ENCODE measurements around the gene GP9. TPM values are rescaled to one million over a fixed set of nuclear protein-coding genes. Genes with fewer than 3 reads are reported as not detected.
"Not testable (repeated sequence)": the region's sequence is repeated elsewhere in the genome, so short reads cannot be mapped to it uniquely, and the experiment has no call there.

Gene GP9
- total and polyA plus RNA-seq, 7 donors: 0.04 to 0.21 (median 0.09) TPM; not detected in 4

DNA sequence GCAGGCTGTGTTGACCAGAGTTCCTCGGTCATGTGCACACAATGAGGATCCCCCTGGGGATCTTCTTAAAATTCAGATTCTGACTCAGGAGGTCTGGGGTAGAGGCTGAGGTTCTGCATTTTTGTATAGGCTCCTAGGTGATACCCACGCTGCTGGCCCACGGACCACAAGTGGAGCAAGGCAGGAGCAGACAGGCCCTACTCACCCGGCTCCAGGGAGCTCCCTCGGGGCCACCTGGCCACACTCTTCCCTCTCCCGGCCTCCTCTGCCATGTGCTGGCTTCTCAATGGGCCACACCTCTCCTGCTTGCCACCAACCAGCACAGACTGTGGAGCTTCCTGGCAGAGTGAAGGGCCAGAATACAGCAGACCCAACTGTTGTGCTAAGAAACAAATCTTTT, 23.9 kb downstream of the GP9 start:
- DNase-seq (no peak), ATAC-seq (no peak)
- Histone ChIP-seq H3K36me3 (ENCODE audit: insufficient read depth in 1 of 2, low read depth in 1 of 2) (no peaks in the 10 kb centered on the region), H3K9me3 (no peaks in the 10 kb centered on the region), H3K4me3 (no peak overlapping the region), H3K27ac (no peak overlapping the region), H3K4me1 (peaks cover 6% of the 10 kb centered on the region), H3K27me3 (ENCODE audit: insufficient read depth in 3 of 3, low read length in 2 of 3) (no peaks in the 10 kb centered on the region)
- TF ChIP-seq, protein P1, sequence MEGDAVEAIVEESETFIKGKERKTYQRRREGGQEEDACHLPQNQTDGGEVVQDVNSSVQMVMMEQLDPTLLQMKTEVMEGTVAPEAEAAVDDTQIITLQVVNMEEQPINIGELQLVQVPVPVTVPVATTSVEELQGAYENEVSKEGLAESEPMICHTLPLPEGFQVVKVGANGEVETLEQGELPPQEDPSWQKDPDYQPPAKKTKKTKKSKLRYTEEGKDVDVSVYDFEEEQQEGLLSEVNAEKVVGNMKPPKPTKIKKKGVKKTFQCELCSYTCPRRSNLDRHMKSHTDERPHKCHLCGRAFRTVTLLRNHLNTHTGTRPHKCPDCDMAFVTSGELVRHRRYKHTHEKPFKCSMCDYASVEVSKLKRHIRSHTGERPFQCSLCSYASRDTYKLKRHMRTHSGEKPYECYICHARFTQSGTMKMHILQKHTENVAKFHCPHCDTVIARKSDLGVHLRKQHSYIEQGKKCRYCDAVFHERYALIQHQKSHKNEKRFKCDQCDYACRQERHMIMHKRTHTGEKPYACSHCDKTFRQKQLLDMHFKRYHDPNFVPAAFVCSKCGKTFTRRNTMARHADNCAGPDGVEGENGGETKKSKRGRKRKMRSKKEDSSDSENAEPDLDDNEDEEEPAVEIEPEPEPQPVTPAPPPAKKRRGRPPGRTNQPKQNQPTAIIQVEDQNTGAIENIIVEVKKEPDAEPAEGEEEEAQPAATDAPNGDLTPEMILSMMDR (IDR thresholded peaks at IDR 0.05): no peak
- WGBS, 3 donors: 84 to 88% (median 84%) methylated on average over 6 of the region's 6 CpGs
- intact Hi-C loops (cut with DNase I): no loop called here

DNA sequence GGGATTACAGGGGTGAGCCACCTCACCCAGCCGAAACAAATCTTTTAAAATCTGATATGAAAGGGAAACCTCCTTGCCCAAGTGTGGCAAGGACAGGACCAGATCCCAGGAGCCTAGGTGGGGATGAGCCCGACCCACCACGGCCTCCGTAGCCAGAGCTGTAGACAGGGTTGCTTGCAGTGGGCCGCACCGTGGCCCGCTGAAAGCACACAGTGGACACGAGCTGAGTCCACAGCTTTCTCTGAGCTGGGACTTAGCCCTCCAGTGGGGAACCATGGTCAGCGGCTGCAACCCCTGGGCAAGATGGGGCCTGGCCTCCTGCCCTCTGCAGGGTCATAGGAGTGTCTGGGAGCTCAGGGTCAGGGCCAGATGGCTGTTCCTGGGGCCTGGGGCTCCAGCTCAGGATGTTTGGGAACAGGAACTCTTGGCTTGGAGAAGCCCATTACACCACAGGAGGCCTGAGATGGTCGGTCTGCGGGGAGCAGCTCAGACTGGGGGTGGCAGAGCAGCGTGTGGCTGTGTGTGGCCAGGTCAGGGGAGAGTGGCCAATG, 24.7 kb downstream of the GP9 start:
- no peaks in the 10 kb centered on the region for H3K9me3 ChIP-seq
- no peak overlapping the region for H3K27ac ChIP-seq
- no peaks in the 10 kb centered on the region for H3K27me3 ChIP-seq (ENCODE audit: insufficient read depth in 3 of 3, low read length in 2 of 3)
- H3K4me3 ChIP-seq: no peak overlapping the region
- peaks cover 6% of the 10 kb centered on the region for H3K4me1 ChIP-seq
- no peaks in the 10 kb centered on the region for H3K36me3 ChIP-seq (ENCODE audit: insufficient read depth in 1 of 2, low read depth in 1 of 2)
- intact Hi-C loops (cut with DNase I): no loop called here
- 90 to 93% (median 93%) methylated on average over 12 of the region's 12 CpGs for WGBS, 3 donors
- ATAC-seq: no peak
- TF ChIP-seq, protein P1 (IDR thresholded peaks at IDR 0.05): no peak
- DNase-seq: no peak

DNA sequence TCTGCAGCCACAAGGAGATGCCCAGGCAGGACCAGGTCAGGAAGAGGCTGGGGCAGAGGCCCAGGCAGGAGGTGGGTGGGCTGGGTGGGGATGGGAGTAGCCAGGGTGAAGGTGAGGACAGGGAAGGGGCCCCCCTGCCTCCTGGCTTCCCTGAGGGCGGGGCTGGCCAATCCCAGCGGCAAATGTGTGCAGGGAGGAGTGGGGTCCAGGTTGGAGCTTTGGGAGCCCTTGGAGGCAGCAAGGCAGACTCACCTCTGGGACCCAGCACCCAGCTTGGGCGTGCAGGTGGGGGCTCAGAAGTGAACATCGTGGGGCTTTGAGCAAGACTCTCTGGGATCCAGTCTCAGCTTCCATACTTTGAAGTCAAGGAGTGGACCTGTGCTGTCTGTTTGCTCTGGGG, 25.2 kb downstream of the GP9 start:
- H3K36me3 ChIP-seq (ENCODE audit: insufficient read depth in 1 of 2, low read depth in 1 of 2): no peaks in the 10 kb centered on the region
- no peak overlapping the region for H3K4me3 ChIP-seq
- TF ChIP-seq, protein P1 (IDR thresholded peaks at IDR 0.05): no peak
- H3K27me3 ChIP-seq (ENCODE audit: insufficient read depth in 3 of 3, low read length in 2 of 3): no peaks in the 10 kb centered on the region
- H3K9me3 ChIP-seq: no peaks in the 10 kb centered on the region
- peaks cover 6% of the 10 kb centered on the region for H3K4me1 ChIP-seq
- no peak overlapping the region for H3K27ac ChIP-seq
- 90 to 95% (median 91%) methylated on average over 4 of the region's 4 CpGs for WGBS, 3 donors
- ATAC-seq (no peak), DNase-seq (no peak)
- intact Hi-C loops (cut with DNase I): no loop called here

DNA sequence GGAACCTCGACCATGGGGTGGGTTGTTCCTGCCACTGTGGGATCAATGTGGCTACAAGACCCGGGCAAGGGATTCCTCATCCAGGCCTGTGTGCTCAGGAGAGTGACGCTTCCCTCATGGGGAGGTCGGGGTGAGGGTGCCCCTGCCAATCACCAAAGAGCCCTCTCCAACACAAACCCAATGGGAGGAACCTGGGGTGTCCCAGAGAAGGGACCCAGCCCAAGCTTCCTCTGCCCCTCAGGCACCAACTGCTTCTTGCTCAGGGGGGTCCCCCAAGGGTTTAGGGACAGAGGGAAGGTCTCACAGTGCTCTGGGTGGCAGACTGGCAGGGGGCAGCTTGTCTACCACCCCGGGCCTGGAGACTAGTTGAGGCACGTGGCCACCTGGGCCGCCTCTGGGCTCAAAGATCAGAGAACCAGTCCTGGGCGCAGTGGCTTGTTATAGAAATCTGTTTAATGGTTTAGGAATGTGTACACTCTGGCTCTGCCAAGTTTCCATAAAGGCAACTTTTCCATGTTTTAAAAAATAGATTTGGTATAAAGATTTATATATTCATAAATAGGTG, 26.6 kb downstream of the GP9 start:
- WGBS, 3 donors: 49 to 62% (median 51%) methylated on average over 8 of the region's 8 CpGs
- peak; percentile 51 to 76 (median 62) for ATAC-seq
- H3K27me3 ChIP-seq (ENCODE audit: insufficient read depth in 3 of 3, low read length in 2 of 3): no peaks in the 10 kb centered on the region
- peaks cover 0 to 10% of the 10 kb centered on the region in 2 donors for H3K36me3 ChIP-seq (ENCODE audit: insufficient read depth in 1 of 2, low read depth in 1 of 2)
- intact Hi-C loops (cut with DNase I): no loop called here
- peak overlapping the region; percentile 61 for H3K27ac ChIP-seq
- TF ChIP-seq, protein P1 (IDR thresholded peaks at IDR 0.05): no peak
- no peak overlapping the region for H3K4me3 ChIP-seq
- DNase-seq: no peak
- peaks cover 6% of the 10 kb centered on the region for H3K4me1 ChIP-seq
- H3K9me3 ChIP-seq: no peaks in the 10 kb centered on the region

DNA sequence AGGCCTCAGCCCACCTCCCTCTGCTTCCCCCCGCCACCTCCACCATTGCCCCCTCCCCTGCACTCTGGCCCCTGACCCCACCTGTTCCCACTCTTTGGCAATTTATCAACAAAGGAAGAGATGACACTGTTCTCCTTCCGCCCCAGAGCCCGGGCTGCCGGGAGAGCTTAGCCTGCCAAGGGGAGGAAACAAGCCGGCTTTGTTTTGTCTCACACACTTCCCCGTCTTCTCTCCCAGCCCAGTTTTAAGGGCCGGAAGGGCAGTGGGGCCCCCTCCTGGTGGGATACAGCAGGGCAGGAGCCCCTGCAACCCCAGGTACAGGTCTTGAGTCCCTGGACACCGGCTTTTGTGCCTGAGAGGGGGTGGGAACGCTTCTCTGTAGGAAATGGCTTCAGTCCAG, 27.3 kb downstream of the GP9 start:
- WGBS, 3 donors: 0% methylated on average over 2 to 7 of the region's 9 CpGs
- H3K27ac ChIP-seq; H3K4me3 ChIP-seq; intact Hi-C loops (cut with DNase I); H3K27me3 ChIP-seq (ENCODE audit: insufficient read depth in 3 of 3, low read length in 2 of 3); H3K9me3 ChIP-seq; DNase-seq; H3K4me1 ChIP-seq: not testable (repeated sequence)
- peaks cover 0 to 17% of the 10 kb centered on the region in 2 donors for H3K36me3 ChIP-seq (ENCODE audit: insufficient read depth in 1 of 2, low read depth in 1 of 2)
- ATAC-seq: peak; percentile 73 to 89 (median 82)

DNA sequence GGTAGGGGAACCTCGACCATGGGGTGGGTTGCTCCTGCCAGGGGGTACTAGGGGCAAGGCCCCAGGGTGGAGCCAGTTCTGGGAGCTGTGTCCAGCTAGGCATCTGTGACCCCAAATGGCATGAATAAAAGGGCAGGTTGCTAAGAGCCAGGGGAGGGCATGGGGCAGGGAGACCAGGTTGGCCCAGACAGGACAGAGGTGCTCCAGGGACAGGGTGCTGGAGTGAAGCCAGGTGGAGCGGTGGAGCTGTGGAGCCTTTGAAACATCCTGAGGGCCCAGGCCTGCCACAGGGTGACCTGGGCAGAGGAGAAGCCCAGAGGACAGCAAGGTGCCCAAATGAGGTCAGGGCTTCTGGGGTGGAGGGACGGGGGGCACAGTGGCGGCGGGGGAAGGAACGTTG, 27.7 kb downstream of the GP9 start:
- H3K4me3 ChIP-seq; H3K27me3 ChIP-seq (ENCODE audit: insufficient read depth in 3 of 3, low read length in 2 of 3); H3K4me1 ChIP-seq; intact Hi-C loops (cut with DNase I); H3K9me3 ChIP-seq; DNase-seq; H3K27ac ChIP-seq: not testable (repeated sequence)
- no CpG with 5 or more reads among the region's 6 CpGs for WGBS, 3 donors
- peak in 2 of 4 donors; percentile 26 to 28 for ATAC-seq
- H3K36me3 ChIP-seq (ENCODE audit: insufficient read depth in 1 of 2, low read depth in 1 of 2): peaks cover 0 to 21% of the 10 kb centered on the region in 2 donors

All from psoas muscle (tissue), 8 donors.